Nephron progenitor cell (in vitro differentiated cells): Measurements from ENCODE around the gene OR11L1.

Experiments
- DNase-seq: peaks from one replicate; pipeline ENCODE4 v3.0.0; 2021
- H3K27ac Mint-ChIP-seq: 2 replicates; pipeline ENCODE4 v1.8.0; 2021; ENCODE audit warnings: mild to moderate bottlenecking, moderate library complexity, mixed read lengths
- H3K27me3 Mint-ChIP-seq: 2 replicates; pipeline ENCODE4 v1.8.0; 2021; ENCODE audit warnings: mild to moderate bottlenecking, low read depth, mixed read lengths; ENCODE audit not compliant: poor library complexity
- H3K36me3 Mint-ChIP-seq: 2 replicates; pipeline ENCODE4 v1.8.0; 2021; ENCODE audit warnings: low read depth, mixed read lengths
- H3K4me1 Mint-ChIP-seq: 2 replicates; pipeline ENCODE4 v1.8.0; 2021; ENCODE audit warnings: mixed read lengths
- H3K4me3 Mint-ChIP-seq: 2 replicates; pipeline ENCODE4 v1.8.0; 2021; ENCODE audit warnings: mild to moderate bottlenecking, moderate library complexity, mixed read lengths
- H3K9me3 Mint-ChIP-seq: 2 replicates; pipeline ENCODE4 v1.8.0; 2021; ENCODE audit warnings: mild to moderate bottlenecking, moderate library complexity, mixed read lengths
- TF ChIP-seq, protein P1 (sequence below): fragments of 200-600 bp; sonication (generic); IDR thresholded peaks from 2 replicates; pipeline ENCODE4 v1.5.0; 2021; ENCODE audit warnings: antibody characterized with exemption

The OR11L1 gene, protein sequence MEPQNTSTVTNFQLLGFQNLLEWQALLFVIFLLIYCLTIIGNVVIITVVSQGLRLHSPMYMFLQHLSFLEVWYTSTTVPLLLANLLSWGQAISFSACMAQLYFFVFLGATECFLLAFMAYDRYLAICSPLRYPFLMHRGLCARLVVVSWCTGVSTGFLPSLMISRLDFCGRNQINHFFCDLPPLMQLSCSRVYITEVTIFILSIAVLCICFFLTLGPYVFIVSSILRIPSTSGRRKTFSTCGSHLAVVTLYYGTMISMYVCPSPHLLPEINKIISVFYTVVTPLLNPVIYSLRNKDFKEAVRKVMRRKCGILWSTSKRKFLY

DNA sequence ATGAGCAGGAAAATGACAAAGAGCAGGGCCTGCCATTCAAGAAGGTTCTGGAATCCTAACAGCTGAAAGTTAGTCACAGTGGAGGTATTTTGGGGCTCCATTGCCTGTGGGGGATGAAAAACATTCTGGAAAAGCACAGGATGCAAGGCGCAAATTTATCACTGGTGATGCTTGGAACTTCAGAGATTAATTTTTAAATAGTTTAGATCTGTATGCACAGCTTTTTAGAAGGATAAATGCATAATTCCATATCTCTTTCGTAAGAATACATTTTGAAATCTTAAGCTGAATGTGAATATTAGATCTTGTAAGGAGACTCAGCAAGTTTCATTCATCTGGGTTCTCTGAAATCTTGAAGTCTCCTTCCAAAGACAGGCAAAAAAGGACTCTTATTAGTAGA is at the start of gene OR11L1:
TSS of gene OR11L1 (minus strand) at position 101 of the 400 bp plus-strand sequence. CDS start at position 101, 0 bp downstream.
- Mint-ChIP-seq H3K27ac (no peak within 1 kb of the TSS), H3K27me3 (no peaks in the 10 kb centered on the region), H3K9me3 (peaks cover 48% of the 10 kb centered on the region), H3K4me3 (no peak within 1 kb of the TSS), H3K4me1 (no peaks in the 10 kb centered on the region), H3K36me3 (no peaks in the 10 kb centered on the region)
- no peak for DNase-seq
- TF ChIP-seq, protein P1, sequence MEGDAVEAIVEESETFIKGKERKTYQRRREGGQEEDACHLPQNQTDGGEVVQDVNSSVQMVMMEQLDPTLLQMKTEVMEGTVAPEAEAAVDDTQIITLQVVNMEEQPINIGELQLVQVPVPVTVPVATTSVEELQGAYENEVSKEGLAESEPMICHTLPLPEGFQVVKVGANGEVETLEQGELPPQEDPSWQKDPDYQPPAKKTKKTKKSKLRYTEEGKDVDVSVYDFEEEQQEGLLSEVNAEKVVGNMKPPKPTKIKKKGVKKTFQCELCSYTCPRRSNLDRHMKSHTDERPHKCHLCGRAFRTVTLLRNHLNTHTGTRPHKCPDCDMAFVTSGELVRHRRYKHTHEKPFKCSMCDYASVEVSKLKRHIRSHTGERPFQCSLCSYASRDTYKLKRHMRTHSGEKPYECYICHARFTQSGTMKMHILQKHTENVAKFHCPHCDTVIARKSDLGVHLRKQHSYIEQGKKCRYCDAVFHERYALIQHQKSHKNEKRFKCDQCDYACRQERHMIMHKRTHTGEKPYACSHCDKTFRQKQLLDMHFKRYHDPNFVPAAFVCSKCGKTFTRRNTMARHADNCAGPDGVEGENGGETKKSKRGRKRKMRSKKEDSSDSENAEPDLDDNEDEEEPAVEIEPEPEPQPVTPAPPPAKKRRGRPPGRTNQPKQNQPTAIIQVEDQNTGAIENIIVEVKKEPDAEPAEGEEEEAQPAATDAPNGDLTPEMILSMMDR: no peak

DNA sequence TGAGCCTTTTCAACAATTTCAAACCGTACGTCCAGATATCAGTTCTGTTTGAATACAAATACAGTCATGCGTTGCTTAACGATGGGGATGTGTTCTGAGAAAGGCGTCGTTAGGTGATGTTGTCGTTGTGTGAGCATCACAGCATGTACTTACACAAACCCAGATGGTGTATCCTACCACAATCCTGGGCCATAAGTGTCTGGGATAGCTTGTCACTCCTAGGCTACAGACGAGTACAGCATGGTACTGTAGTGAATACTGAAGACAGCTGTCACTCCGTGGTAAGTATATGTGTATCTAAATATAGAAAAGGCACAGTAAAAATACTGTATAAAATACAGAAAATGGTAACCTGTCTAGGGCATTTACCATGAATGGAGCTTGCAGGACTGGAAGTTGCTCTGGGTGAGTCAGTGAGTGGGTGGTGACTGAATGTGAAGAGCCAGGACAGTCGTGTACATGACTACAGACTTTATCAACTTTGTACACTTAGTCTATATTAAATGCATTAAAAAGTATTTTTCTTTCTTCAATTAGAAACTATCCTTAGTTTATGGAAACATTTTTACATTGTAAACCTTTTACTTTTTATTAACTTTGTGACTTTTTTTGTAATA is 43.2 kb upstream of the OR11L1 start:
- Mint-ChIP-seq H3K4me3 (no peak overlapping the region), H3K27ac (no peak overlapping the region), H3K36me3 (no peaks in the 10 kb centered on the region), H3K4me1 (no peaks in the 10 kb centered on the region), H3K9me3 (peaks cover 23% of the 10 kb centered on the region), H3K27me3 (no peaks in the 10 kb centered on the region)
- no peak for DNase-seq
- TF ChIP-seq, protein P1: no peak

DNA sequence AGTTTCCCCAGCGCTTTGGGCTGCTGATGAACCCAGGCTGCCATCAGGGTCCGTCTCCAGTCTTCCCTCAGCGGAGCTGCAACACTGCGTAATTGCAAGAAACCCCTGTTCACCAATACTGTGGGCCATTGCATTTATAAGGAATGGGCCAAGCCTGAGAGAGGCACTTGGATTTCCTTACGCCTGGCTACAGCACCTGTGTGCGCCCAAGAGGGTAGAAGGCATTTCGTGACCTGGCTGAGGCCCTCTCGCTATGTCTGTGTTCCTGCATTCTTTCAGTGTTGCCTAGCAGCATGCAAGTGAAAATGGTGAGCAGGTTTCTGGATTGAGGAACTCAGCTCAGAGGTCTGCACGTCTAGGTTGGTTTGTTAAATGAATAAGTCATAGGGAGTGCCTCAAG is 41.6 kb upstream of the OR11L1 start:
- DNase-seq: no peak
- no peak overlapping the region for H3K4me3 Mint-ChIP-seq
- TF ChIP-seq, protein P1: no peak
- peaks cover 6% of the 10 kb centered on the region for H3K27me3 Mint-ChIP-seq
- H3K4me1 Mint-ChIP-seq: no peaks in the 10 kb centered on the region
- H3K9me3 Mint-ChIP-seq: peaks cover 36% of the 10 kb centered on the region
- H3K36me3 Mint-ChIP-seq: no peaks in the 10 kb centered on the region
- no peak overlapping the region for H3K27ac Mint-ChIP-seq

DNA sequence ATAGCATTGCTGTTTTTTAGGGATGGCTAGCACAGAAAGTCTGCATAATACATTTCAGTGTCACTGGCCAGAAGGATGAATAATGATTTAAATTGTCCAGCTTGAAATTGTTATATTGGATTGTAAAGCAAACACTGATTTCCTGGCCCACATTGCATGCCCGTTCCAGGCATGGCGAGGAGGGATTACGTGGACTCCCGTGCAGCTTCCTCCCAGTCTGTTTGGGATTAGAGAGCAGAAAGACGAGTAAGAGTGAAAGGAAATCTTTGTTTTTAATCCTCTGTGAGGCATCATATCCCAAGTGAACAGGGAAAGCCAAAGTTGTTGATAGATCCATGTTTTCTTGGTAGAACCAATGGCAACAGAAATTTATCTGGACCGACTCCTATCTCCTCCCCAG is 23.7 kb upstream of the OR11L1 start:
- no peak overlapping the region for H3K27ac Mint-ChIP-seq
- no peak overlapping the region for H3K4me3 Mint-ChIP-seq
- no peak for DNase-seq
- H3K36me3 Mint-ChIP-seq: no peaks in the 10 kb centered on the region
- peaks cover 11% of the 10 kb centered on the region for H3K27me3 Mint-ChIP-seq
- TF ChIP-seq, protein P1: no peak
- H3K9me3 Mint-ChIP-seq: peaks cover 43% of the 10 kb centered on the region
- H3K4me1 Mint-ChIP-seq: no peaks in the 10 kb centered on the region

DNA sequence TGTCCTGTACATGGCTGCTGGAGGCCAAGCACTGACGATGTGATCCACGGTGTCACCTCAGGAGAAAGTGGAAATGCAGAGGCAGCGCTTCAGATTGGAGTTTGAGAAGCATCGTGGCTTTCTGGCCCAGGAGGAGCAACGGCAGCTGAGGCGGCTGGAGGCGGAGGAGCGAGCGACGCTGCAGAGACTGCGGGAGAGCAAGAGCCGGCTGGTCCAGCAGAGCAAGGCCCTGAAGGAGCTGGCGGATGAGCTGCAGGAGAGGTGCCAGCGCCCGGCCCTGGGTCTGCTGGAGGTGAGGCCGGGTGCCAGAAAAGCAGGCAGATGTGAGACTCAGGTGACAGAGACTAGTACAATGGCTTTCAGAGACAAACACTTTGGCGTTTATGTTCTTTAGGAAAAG is 22.9 kb upstream of the OR11L1 start:
- H3K27ac Mint-ChIP-seq: no peak overlapping the region
- peaks cover 42% of the 10 kb centered on the region for H3K9me3 Mint-ChIP-seq
- H3K36me3 Mint-ChIP-seq: no peaks in the 10 kb centered on the region
- TF ChIP-seq, protein P1: no peak
- H3K4me3 Mint-ChIP-seq: no peak overlapping the region
- H3K4me1 Mint-ChIP-seq: no peaks in the 10 kb centered on the region
- peaks cover 17% of the 10 kb centered on the region for H3K27me3 Mint-ChIP-seq
- DNase-seq: no peak

DNA sequence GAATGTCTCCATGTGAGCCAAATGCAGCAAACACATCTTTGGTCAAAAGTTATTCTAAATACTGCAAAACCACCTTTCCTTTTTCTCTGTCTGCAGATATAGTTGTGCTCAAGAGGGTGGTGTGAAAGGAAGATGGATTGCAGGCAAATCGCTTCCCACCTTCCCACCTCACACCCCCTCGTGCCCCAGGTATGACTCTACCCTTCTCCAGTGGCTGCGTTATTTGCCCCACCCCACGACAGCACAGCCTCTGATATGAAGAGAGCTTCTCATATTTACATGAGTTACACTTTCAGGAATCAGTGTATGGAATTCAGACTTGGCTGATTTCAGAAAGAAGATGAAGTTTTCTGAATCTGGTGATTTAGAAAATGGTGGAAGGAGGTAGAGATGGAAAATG is 21.1 kb upstream of the OR11L1 start:
- Mint-ChIP-seq H3K36me3 (no peaks in the 10 kb centered on the region), H3K4me3 (no peak overlapping the region), H3K9me3 (peaks cover 36% of the 10 kb centered on the region), H3K27me3 (peaks cover 32% of the 10 kb centered on the region), H3K27ac (no peak overlapping the region), H3K4me1 (no peaks in the 10 kb centered on the region)
- TF ChIP-seq, protein P1: no peak
- DNase-seq: no peak
